HG03097 (cell line): ENCODE data around the gene ARHGAP24.

ENCODE experiments used
- ATAC-seq: cut with Tn5 transposase; IDR thresholded peaks from one replicate; pipeline ENCODE4 v1.9.1; 2021; ENCODE audit not compliant: unreplicated experiment, low FRiP score

Gene ARHGAP24

GRCh38 chr4:86036736-86037135, 561.8 kb downstream of the ARHGAP24 start:
- no peak for ATAC-seq

GRCh38 chr4:86038037-86038436, 563.1 kb downstream of the ARHGAP24 start:
- no peak for ATAC-seq

- ATAC-seq, result no peak
Measured at GRCh38 chr4:86043755-86044592, 569.0 kb downstream of the ARHGAP24 start.

DNA sequence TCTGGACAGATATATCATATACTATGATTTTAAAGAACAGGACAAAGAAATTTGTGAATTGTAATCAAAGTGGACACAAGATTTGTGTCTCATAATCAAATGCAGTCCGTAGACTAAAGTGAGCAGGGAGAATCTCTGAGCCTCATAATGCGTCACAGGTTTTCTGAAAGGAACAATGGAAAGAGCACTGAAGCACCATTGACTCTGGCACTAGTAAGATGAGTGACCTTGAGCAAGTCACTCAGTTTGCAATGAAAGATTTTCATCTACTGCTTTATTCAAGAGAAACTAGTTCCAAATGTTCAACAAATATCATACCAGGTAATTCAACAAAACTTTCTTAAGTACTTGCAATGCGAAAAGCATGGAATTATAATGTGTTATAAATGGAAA, 569.6 kb downstream of the ARHGAP24 start:
- ATAC-seq, result no peak

- ATAC-seq, result no peak
Measured at GRCh38 chr4:86048426-86048825, 573.5 kb downstream of the ARHGAP24 start.

- ATAC-seq, result no peak
Measured at GRCh38 chr4:86050496-86050895, 575.5 kb downstream of the ARHGAP24 start.
